Thymus (tissue), 11 donors: Measurements from ENCODE around the gene PNPLA1. TPM values are rescaled to one million over a fixed set of nuclear protein-coding genes. Genes with fewer than 3 reads are reported as not detected.
"Not testable (repeated sequence)": the region's sequence is repeated elsewhere in the genome, so short reads cannot be mapped to it uniquely, and the experiment has no call there.

Experiments
- DNase-seq, 9 donors: peaks; one replicate each; pipeline ENCODE4 v3.0.0-alpha.2; 2013; ENCODE audit warnings: low spot score in 9 of 9, low read depth in 6 of 9, missing footprints in 1 of 9
- H3K27ac ChIP-seq, 2 donors: one replicate each; pipeline ENCODE4 v1.5.1; 2013; ENCODE audit warnings: control low read depth in 1 of 2, low read depth in 1 of 2, low read length in 1 of 2, mild to moderate bottlenecking in 1 of 2, moderate library complexity in 1 of 2
- H3K27me3 ChIP-seq, 2 donors: one replicate each; pipeline ENCODE4 v1.5.1; 2013; ENCODE audit warnings: low read length in 1 of 2; ENCODE audit not compliant: control insufficient read depth in 2 of 2, insufficient read depth in 1 of 2
- H3K36me3 ChIP-seq, 2 donors: one replicate each; pipeline ENCODE4 v1.5.1; 2013; ENCODE audit warnings: low read length in 1 of 2, mild to moderate bottlenecking in 1 of 2, moderate library complexity in 1 of 2; ENCODE audit not compliant: control insufficient read depth in 2 of 2, insufficient read depth in 2 of 2
- H3K4me1 ChIP-seq, 2 donors: one replicate each; pipeline ENCODE4 v1.5.1; 2013; ENCODE audit warnings: low read length in 2 of 2; ENCODE audit not compliant: control insufficient read depth in 2 of 2, insufficient read depth in 2 of 2
- H3K4me3 ChIP-seq, 2 donors: one replicate each; pipeline ENCODE4 v1.5.1; 2013; ENCODE audit warnings: low read length in 2 of 2, control low read depth in 1 of 2, mild to moderate bottlenecking in 1 of 2
- H3K9me3 ChIP-seq, 2 donors: one replicate each; pipeline ENCODE4 v1.5.1; 2013; ENCODE audit warnings: low read length in 1 of 2, mild to moderate bottlenecking in 1 of 2; ENCODE audit not compliant: control insufficient read depth in 2 of 2, insufficient read depth in 1 of 2
- WGBS: extraction: QIAGEN DNeasy Blood & Tissue Kit; methylation state at CpG from one replicate; pipeline ENCODE4 v1.1.7; 2013; 5-methylcytosine and 5-hydroxymethylcytosine counted together
- polyA plus RNA-seq: library from polyadenylated mRNA; stranded (reverse); fragments of 200-250 nt; gene quantifications from one replicate; pipeline ENCODE4 v1.2.3, GENCODE V29; 2013
- total RNA-seq: library from RNA; stranded (reverse); fragments of 120-200 nt; gene quantifications from one replicate; pipeline ENCODE4 v1.2.4, GENCODE V29; 2013
- donor health status: healthy.

Gene PNPLA1
- total and polyA plus RNA-seq, 2 donors, result 0.09 to 0.21 TPM

DNA sequence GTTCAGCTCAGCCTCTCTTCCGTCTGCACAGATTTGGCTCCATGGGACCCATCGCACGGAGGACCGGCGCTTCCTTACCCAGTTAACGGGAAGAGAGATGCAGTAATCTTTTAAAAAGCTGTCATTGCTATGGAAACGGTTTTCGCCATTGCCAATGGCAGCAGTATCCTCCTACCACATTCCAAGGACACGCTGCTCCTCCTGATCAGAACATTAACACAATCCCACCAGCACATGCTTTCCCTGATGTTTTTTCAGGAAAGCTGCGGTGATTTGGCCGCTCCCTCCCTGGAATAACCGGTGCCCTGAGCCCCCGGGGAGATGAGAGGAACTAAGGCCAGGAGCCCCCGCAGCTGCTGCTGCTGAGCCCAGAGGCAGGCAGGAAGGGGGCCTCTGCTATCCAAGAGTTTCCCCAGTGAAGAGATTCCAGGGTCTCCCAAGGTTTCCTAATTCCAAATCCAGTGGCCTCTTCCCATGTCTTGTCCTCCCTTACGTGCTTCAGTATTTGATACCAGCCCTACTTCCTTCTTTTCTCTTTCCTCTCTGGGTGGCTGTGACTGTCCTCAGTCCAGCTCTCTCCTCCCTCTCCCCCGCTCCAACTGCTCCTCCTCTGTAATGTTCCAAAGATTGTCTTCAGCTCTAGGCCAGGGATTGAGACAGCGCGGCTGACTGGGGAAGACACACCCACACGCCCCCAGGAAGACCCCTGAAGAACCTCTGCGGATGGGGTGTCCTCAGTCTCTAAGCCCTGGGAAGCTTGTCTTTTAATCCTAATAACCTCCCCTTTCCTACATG, 64.3 kb downstream of the PNPLA1 start:
- no peak overlapping the region for H3K4me3 ChIP-seq
- H3K9me3 ChIP-seq, result no peaks in the 10 kb centered on the region
- H3K27me3 ChIP-seq, result peaks cover 0 to 55% of the 10 kb centered on the region in 2 donors
- 60% methylated on average over 20 of the region's 20 CpGs for WGBS
- no peaks in the 10 kb centered on the region for H3K4me1 ChIP-seq
- no peak for DNase-seq
- H3K36me3 ChIP-seq, result no peaks in the 10 kb centered on the region
- no peak overlapping the region for H3K27ac ChIP-seq

DNA sequence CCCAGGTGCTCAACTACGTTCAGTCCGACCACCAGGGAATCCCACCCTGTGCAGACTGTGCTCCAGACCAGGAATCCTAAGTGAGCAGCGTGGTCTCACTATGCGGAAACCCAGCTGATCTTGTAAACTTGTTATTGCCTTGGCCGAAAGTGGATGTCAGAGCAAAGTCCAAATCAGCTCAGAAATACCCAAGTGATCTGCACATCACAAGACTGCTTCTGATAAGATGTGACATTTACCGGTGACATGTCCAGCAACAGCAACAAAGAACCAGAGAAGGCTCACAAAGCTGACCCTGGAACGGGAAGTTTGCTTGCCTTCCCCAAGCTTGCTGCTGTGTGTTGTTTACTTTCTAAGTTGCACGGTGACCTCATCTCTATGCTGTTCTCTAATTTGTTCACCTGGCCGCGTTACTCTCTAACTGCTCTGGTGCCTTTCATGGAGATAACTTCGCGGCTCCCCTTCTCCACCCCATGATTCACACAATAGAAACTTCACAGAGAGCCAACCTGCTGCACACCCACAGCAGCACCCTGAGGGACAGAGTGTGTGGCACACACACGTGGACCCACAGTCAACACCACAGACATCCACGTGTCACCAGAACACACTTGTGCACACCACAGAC, 65.1 kb downstream of the PNPLA1 start:
- 89% methylated on average over 14 of the region's 14 CpGs for whole genome bisulfite sequencing
- Histone ChIP-seq H3K36me3 (no peaks in the 10 kb centered on the region), H3K4me3 (no peak overlapping the region), H3K4me1 (no peaks in the 10 kb centered on the region), H3K27me3 (peaks cover 0 to 59% of the 10 kb centered on the region in 2 donors), H3K9me3 (no peaks in the 10 kb centered on the region), H3K27ac (no peak overlapping the region)
- no peak for DNase-seq

DNA sequence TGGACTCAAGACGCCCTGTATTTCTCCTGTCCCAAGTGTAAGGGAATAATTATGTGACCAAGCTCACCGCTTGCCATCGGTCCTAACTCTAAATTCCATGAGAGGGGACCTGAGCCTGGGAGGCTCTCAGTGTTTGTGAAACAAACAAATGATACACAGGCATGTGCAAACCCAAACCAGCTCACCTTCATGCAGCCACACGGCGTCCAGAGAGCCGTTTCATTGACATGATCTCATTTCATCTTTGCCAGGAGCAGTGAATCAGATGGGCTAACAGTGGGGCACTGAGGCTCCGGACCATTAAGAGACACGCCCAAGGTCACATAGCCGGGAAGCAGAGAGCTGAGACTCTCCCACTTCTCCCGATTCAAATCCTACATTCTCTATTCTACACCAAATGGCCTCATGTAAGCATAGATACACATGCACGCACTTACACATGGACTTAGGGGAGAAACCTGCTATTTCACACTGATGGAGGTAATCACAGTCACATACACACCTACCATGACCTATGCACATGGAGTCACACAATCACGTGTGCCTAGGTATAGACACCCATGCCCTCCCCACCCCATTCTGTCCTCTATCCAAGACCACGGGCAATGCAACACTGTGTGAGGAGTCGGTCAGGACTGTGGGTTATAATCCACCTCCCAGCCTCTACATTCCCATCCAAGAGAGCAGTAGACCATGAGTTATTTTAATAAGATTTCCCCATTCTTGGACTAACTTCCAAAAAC, 65.8 kb downstream of the PNPLA1 start:
- no peaks in the 10 kb centered on the region for H3K36me3 ChIP-seq
- no peak for DNase-seq
- H3K27ac ChIP-seq, result no peak overlapping the region
- H3K4me3 ChIP-seq, result no peak overlapping the region
- peaks cover 0 to under 1% of the 10 kb centered on the region in 2 donors for H3K4me1 ChIP-seq
- no peaks in the 10 kb centered on the region for H3K9me3 ChIP-seq
- H3K27me3 ChIP-seq, result peaks cover 0 to 60% of the 10 kb centered on the region in 2 donors
- 97% methylated on average over 14 of the region's 14 CpGs for WGBS

DNA sequence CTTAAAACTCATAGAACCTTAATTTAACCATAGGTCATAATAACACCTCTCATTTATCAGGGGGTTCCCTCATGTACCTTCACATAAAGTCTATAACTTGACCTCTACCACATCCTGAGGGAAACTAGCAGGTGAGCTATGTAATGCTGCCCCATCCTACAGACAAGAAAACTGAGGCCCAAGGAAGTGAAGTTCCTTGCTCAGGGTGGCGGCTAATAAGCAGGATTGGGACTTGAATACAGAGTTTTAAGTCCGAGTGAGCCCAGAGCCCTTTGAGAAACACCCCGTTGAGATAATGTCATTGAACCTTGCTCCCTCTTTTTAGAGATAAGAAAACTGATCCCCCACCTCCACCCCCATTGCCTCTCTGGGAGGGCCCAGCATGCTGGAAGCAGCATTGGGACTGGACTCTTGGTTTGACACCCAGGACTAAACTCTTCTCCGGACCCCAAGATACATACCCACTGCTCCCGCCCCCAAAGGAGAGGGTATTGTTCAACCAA, 66.4 kb downstream of the PNPLA1 start:
- Histone ChIP-seq H3K27me3 (peaks cover 0 to 66% of the 10 kb centered on the region in 2 donors), H3K4me3 (no peak overlapping the region), H3K36me3 (no peaks in the 10 kb centered on the region), H3K27ac (no peak overlapping the region), H3K9me3 (no peaks in the 10 kb centered on the region), H3K4me1 (peaks cover 0 to 7% of the 10 kb centered on the region in 2 donors)
- DNase-seq, result no peak
- 98% methylated on average over 5 of the region's 5 CpGs for WGBS

DNA sequence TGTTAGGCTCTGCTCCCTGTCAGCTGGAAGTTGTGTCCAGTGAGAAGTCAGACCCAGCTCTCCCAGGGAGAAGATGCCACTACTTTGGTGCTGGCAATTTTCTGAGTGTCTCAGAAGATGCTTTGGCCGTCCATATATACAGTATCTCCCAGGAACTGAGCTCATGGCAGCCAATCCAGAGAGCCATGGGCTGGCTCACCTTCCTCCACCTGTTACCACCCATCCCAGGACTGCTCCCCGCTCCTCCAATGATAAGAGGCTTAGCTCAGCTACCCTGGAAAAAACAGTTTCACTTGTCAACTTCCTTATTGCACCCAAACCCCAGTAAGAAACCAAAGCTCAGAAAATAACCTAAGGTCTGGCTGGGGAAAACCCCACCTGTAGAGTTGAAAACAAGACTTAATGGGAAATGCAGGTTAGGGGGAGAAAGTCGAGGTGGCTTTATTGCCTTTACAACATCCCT, 67.0 kb downstream of the PNPLA1 start, which contains the start of gene BNIP5:
TSS of gene BNIP5 (minus strand) at position 110 of the 463 bp plus-strand sequence. CDS start 6,198 bp downstream, outside the sequence.
- Histone ChIP-seq H3K9me3 (no peaks in the 10 kb centered on the region), H3K4me3 (no peak within 1 kb of the TSS), H3K4me1 (peaks cover 0 to 7% of the 10 kb centered on the region in 2 donors), H3K36me3 (no peaks in the 10 kb centered on the region), H3K27me3 (peaks cover 0 to 66% of the 10 kb centered on the region in 2 donors), H3K27ac (no peak within 1 kb of the TSS)
- 70% methylated on average over 3 of the region's 3 CpGs for WGBS
- DNase-seq, result no peak

DNA sequence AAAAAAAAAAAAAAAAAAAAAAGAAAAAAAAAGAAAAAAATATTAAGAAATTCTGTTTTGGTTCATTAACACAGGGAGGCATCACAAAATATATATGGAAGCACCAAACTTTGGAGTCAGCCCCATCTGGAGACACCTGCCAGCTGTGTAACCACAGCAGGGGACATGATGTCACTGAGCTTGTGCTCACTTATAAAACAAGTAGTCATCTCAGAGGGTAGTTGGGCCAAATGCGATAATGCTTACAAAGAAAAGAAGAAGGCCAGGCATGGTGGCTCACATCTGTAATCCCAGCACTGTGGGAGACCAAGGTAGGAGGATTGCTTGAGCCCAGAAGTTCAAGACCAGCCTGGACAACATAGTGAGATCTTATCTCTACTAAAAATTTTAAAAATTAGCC, 68.0 kb downstream of the PNPLA1 start:
- Histone ChIP-seq H3K27ac (no peak overlapping the region), H3K9me3 (no peaks in the 10 kb centered on the region), H3K4me1 (peaks cover 0 to 7% of the 10 kb centered on the region in 2 donors), H3K27me3 (peaks cover 0 to 62% of the 10 kb centered on the region in 2 donors), H3K36me3 (no peaks in the 10 kb centered on the region), H3K4me3 (no peak overlapping the region)
- 69% methylated on average over 1 of the region's 1 CpG for WGBS
- peak in 1 of 9 donors; percentile 37 for DNase-seq

DNA sequence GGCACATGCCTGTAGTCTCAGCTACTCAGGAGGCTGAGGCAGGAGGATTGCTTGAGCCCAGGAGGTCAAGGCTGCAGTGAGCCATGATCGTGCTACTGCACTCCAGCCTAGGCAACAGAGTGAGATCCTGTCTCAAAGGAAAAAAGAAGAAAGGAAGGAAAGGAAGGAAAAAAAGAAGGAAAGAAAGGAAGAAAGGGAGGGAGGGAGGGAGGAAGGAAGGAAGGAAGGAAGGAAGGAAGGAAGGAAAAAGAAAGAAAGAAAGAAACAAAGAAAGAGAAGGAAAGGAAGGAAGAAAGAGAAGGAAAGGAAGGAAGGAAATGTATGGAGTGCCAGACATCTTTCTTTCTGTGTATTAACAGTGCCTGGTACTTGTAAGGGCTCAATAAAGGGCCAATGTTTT, 68.4 kb downstream of the PNPLA1 start:
- DNase-seq, H3K9me3 ChIP-seq, H3K27ac ChIP-seq, H3K36me3 ChIP-seq, H3K4me1 ChIP-seq, H3K4me3 ChIP-seq: not testable (repeated sequence)
- H3K27me3 ChIP-seq, result peaks cover 0 to 58% of the 10 kb centered on the region in 2 donors
- 98% methylated on average over 1 of the region's 1 CpG for WGBS

DNA sequence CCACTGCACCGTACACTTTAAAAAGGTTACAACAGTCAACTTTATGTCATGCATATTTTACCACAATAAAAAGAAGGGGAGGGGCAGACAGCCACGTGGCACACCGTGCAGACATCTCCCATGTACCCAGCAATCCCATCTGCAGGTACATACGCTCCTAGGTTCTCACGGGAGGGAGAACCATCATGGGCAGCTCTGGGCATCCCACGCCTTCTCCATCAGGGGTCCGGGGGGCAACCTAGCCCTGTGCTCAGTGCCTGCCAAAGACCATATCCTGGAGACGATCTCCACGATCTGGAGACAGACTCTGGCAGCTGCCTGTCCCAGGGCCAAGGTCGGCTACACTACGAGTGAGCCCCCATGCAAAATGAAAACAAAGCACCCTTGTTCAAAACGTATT, 69.3 kb downstream of the PNPLA1 start:
- 75% methylated on average over 12 of the region's 12 CpGs for WGBS
- Histone ChIP-seq H3K27ac (no peak overlapping the region), H3K9me3 (no peaks in the 10 kb centered on the region), H3K27me3 (peaks cover 0 to 49% of the 10 kb centered on the region in 2 donors), H3K4me1 (peaks cover 0 to 7% of the 10 kb centered on the region in 2 donors), H3K36me3 (no peaks in the 10 kb centered on the region), H3K4me3 (no peak overlapping the region)
- DNase-seq, result no peak
